Measurements from ENCODE around the gene PRKCD. TPM values are rescaled to one million over a fixed set of nuclear protein-coding genes. Genes with fewer than 3 reads are reported as not detected.

The PRKCD gene
- total RNA-seq, 1 donor from 2014 or later: 36.3 TPM

DNA sequence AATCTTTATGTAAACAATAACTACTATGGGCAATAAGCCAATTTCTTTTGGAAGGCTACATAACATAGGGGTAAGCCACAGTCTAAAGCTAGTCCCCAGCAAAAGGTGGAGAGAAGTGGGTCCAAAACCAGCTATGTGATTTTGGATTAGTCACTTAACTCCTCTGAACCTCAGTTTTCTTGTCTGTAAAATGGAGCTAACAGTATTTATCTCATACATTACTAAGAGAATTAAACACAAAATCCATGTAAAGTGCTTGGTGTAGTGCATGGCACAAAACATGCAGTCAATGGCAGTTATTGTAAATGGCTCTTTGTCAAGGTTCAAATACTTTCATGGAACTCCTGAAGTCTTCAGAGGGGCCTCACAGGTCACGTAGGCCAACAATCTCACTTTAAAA is 44.1 kb upstream of the PRKCD start:
- H3K4me1 ChIP-seq: no peaks in the 10 kb centered on the region
- intact Hi-C loops (cut with DNase I): loop anchor here (10.0 kb wide), 1 partner anchor 598 kb away; no protein-coding TSS in a partner anchor
- H3K9me3 ChIP-seq: no peaks in the 10 kb centered on the region
- H3K27me3 ChIP-seq: no peaks in the 10 kb centered on the region
- TF ChIP-seq, protein P1, sequence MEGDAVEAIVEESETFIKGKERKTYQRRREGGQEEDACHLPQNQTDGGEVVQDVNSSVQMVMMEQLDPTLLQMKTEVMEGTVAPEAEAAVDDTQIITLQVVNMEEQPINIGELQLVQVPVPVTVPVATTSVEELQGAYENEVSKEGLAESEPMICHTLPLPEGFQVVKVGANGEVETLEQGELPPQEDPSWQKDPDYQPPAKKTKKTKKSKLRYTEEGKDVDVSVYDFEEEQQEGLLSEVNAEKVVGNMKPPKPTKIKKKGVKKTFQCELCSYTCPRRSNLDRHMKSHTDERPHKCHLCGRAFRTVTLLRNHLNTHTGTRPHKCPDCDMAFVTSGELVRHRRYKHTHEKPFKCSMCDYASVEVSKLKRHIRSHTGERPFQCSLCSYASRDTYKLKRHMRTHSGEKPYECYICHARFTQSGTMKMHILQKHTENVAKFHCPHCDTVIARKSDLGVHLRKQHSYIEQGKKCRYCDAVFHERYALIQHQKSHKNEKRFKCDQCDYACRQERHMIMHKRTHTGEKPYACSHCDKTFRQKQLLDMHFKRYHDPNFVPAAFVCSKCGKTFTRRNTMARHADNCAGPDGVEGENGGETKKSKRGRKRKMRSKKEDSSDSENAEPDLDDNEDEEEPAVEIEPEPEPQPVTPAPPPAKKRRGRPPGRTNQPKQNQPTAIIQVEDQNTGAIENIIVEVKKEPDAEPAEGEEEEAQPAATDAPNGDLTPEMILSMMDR (IDR thresholded peaks at IDR 0.05): no peak
- H3K27ac ChIP-seq: no peak overlapping the region
- H3K4me3 ChIP-seq: no peak overlapping the region
- DNase-seq (ENCODE audit: low spot score in 2 of 2): no peak
- peaks cover 42 to 65% of the 10 kb centered on the region in 2 donors for H3K36me3 ChIP-seq

GRCh38 chr3:53120336-53120735 is 40.7 kb upstream of the PRKCD start:
- H3K9me3 ChIP-seq: no peaks in the 10 kb centered on the region
- H3K36me3 ChIP-seq: peaks cover 74 to 97% of the 10 kb centered on the region in 2 donors
- no peaks in the 10 kb centered on the region for H3K27me3 ChIP-seq
- intact Hi-C loops (cut with DNase I): no loop called here
- DNase-seq (ENCODE audit: low spot score in 2 of 2): no peak
- TF ChIP-seq, protein P1 (IDR thresholded peaks at IDR 0.05): no peak
- H3K4me1 ChIP-seq: no peaks in the 10 kb centered on the region
- H3K27ac ChIP-seq: no peak overlapping the region
- no peak overlapping the region for H3K4me3 ChIP-seq

DNA sequence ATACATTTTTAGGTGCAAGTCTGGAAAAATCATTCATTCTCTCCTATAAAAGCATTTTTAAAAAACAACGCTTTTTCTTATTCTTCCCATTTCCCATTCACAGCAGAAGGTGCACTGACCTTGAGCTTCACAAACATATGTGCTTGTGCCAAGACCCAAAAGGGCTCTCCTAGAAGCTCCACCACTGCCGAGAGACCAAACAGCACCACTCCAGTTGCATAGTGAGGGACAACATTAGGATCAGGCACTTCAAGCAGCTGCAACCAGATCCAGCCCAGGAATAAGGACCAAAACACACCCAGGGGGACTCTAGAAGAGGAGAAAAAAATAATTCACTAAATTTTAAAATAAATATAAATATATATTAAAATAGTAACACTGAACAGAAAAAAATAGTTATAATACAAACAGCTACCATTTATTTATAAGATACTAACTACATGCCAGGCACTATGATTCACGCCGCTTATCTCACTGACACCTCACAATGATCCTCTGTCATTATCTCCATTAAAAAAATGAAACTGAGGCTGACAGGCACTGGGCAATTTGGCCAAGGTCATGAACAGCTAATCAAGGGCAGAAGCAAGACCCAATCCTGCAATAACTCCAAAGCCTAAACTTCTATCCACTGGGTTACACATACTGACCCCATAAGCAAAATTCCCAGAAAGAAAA is 38.6 kb upstream of the PRKCD start:
- Histone ChIP-seq H3K4me3 (no peak overlapping the region), H3K27me3 (no peaks in the 10 kb centered on the region), H3K9me3 (no peaks in the 10 kb centered on the region), H3K36me3 (peaks cover 69 to 83% of the 10 kb centered on the region in 2 donors), H3K4me1 (no peaks in the 10 kb centered on the region), H3K27ac (no peak overlapping the region)
- DNase-seq (ENCODE audit: low spot score in 2 of 2): no peak
- intact Hi-C loops (cut with DNase I): no loop called here
- TF ChIP-seq, protein P1 (IDR thresholded peaks at IDR 0.05): no peak

DNA sequence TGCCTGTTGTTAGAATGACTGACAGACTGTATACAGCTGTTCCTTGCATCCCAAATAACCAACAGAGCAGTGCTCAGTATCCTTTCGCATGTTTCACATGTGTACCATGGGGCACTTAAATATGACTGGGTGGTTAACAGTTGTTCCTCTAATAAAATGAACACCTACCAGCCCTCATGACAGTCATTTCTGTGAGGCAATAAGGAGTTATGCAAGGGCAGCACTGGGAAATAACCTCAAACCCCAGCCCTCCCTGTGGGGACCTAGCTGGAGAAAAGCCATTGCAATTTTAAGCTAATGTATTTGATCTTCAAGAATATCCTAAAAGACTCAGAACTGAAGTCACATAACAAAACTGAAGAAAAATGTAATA is 38.1 kb upstream of the PRKCD start:
- no peaks in the 10 kb centered on the region for H3K9me3 ChIP-seq
- H3K4me3 ChIP-seq: no peak overlapping the region
- no peaks in the 10 kb centered on the region for H3K27me3 ChIP-seq
- TF ChIP-seq, protein P1 (IDR thresholded peaks at IDR 0.05): no peak
- H3K27ac ChIP-seq: no peak overlapping the region
- no peaks in the 10 kb centered on the region for H3K4me1 ChIP-seq
- no peak for DNase-seq (ENCODE audit: low spot score in 2 of 2)
- intact Hi-C loops (cut with DNase I): no loop called here
- H3K36me3 ChIP-seq: peaks cover 64 to 78% of the 10 kb centered on the region in 2 donors

GRCh38 chr3:53123510-53123909 is 37.5 kb upstream of the PRKCD start:
- Histone ChIP-seq H3K27ac (no peak overlapping the region), H3K9me3 (no peaks in the 10 kb centered on the region), H3K4me1 (no peaks in the 10 kb centered on the region), H3K36me3 (peaks cover 61 to 72% of the 10 kb centered on the region in 2 donors), H3K27me3 (no peaks in the 10 kb centered on the region), H3K4me3 (no peak overlapping the region)
- intact Hi-C loops (cut with DNase I): no loop called here
- DNase-seq (ENCODE audit: low spot score in 2 of 2): no peak
- TF ChIP-seq, protein P1 (IDR thresholded peaks at IDR 0.05): no peak

Measured in ascending aorta (tissue), 2 donors.